Heart right ventricle (tissue), 16 donors: Measurements from ENCODE around the gene ACTL7B. TPM values are rescaled to one million over a fixed set of nuclear protein-coding genes. Genes with fewer than 3 reads are reported as not detected.

Experiments used
- ATAC-seq, 8 donors: fragments of 200-7000 bp; cut with Tn5 transposase; one replicate each; pipeline ENCODE4 v1.9.1; 2020; ENCODE audit warnings: mild to moderate bottlenecking in 8 of 8, moderate library complexity in 8 of 8, moderate number of reproducible peaks in 1 of 8
- DNase-seq, 2 donors: peaks; one replicate each; pipeline ENCODE4 v3.0.0-alpha.2; 2020
- H3K27ac ChIP-seq, 10 donors: fragments of 200-600 bp; sonication (generic) in 2 of 10; one replicate each; pipeline versions ENCODE4 v1.5.0 to v1.8.0; 2020 to 2022; ENCODE audit warnings: mild to moderate bottlenecking in 3 of 10
- H3K27me3 ChIP-seq, 7 donors: fragments of 200-600 bp; one replicate each; pipeline ENCODE4 v1.8.0; 2021 to 2022; ENCODE audit warnings: mild to moderate bottlenecking in 2 of 7
- H3K36me3 ChIP-seq, 9 donors: fragments of 200-600 bp; sonication (generic) in 1 of 9; one replicate each; pipeline versions ENCODE4 v1.5.0 to v1.8.0; 2020 to 2022; ENCODE audit warnings: mild to moderate bottlenecking in 2 of 9
- H3K4me1 ChIP-seq, 9 donors: fragments of 200-600 bp; sonication (generic) in 1 of 9; one replicate each; pipeline versions ENCODE4 v1.5.0 to v1.8.0; 2020 to 2022; ENCODE audit warnings: mild to moderate bottlenecking in 4 of 9
- H3K4me3 ChIP-seq, 10 donors: fragments of 200-600 bp; sonication (generic) in 2 of 10; one replicate each; pipeline versions ENCODE4 v1.5.0 to v1.8.0; 2020 to 2022; ENCODE audit warnings: mild to moderate bottlenecking in 7 of 10, moderate library complexity in 2 of 10
- H3K9me3 ChIP-seq, 11 donors: fragments of 200-600 bp in 10 of 11; sonication (generic) in 2 of 11; one replicate each; pipeline versions ENCODE4 v1.5.0 to v1.8.0; 2013 to 2022; ENCODE audit warnings: mild to moderate bottlenecking in 2 of 11, control low read depth in 1 of 11, moderate library complexity in 1 of 11
- WGBS, 2 donors: extraction: QIAGEN DNeasy Blood & Tissue Kit; methylation state at CpG; one replicate each; pipeline ENCODE4 v1.1.7; 2013; ENCODE audit warnings: inconsistent platforms in 1 of 2; 5-methylcytosine and 5-hydroxymethylcytosine counted together
- intact Hi-C, 10 donors: fragments of 100-400 bp; cut with DNase I; formaldehyde crosslinking; loops; one replicate each; pipeline versions ENCODE4 v1.11.1 to v1.14.2; 2022
- polyA plus RNA-seq, 2 donors: library from polyadenylated mRNA; stranded (reverse); fragments of 200-250 nt; gene quantifications; one replicate each; pipeline ENCODE4 v1.2.3, GENCODE V29; 2013
- total RNA-seq, 10 donors: library from RNA; stranded (reverse); fragmentation: NEBNext Ultra II Directional in 3 of 10; extraction: Animal tissue kit (Norgen Biotek cat#: 25700) in 3 of 10; gene quantifications; one replicate each; pipeline versions ENCODE4 v1.2.1 to v1.2.4, GENCODE V29; 2021 to 2023
- TF ChIP-seq, protein P1 (sequence below), 9 donors: fragments of 200-600 bp; sonication (generic) in 2 of 9; IDR thresholded peaks; one replicate each; pipeline versions ENCODE4 v1.5.0 to v1.8.0; 2021 to 2022; ENCODE audit warnings: antibody characterized with exemption in 9 of 9, mild to moderate bottlenecking in 5 of 9, moderate library complexity in 1 of 9
- donor health status: Arrhythmogenic right ventricular cardiomyopathy.
- donor health status: ischemic (EF 13 %, LVEDD 7.1; RV severe dilation, severe dysfunction).
- donor health status: healthy with polysubstance abuse.
- donor health status: DM: no; HTN: yes; CAD: no.
- donor health status: DM: no; HTN: no; CAD: no.
- donor health status: ischemic (EF 25% LVEDD 6.9; RV normal size, moderate dysfunction).
- donor health status: ischemic (EF 25% LVEDD 5.7; RV mildly dilated, moderate dysfunction).
- donor health status: healthy.
- donor health status: DM: yes; HTN: yes; CAD: no.
- donor health status: Ischemic cardiomyopathy.
- donor health status: ischemic (EF 35%, LVEDD 5.7; RV mildly dilated, moderate dysfunction).
- donor health status: nonischemic (EF 11% LVEDD 7.7; RV severe dilation, severe dysfunction).
- donor health status: DM: yes; HTN: yes; CAD: no.
- donor health status: PGD.
- donor health status: ischemic (EF 29% LVEDD 5.4; RV normal size, mild dysfunction).
- donor health status: nonischemic (EF 23%, LVEDD 6.1; RV moderate dilation, normal function).

Gene ACTL7B
- total and polyA plus RNA-seq, 12 donors = not detected

DNA sequence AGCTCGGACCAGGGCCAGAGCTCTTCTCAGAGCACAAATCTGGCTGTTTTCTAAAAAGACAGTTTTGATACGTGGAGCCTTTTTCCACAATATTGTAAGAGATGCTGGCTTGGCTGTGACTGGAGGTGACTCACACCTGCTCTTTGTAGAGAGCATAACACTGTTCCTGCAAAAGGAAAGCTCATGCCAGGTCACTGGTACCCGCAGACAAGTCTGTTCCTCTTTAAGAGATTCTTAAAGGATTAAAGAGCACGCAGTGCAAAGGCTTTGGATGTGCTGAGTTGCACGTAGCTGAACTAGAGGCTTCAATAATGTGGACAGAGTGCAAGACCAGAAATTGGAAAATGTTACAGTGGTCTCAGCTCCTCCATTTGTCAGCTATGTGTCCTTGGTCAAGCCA is 19.0 kb downstream of the ACTL7B start:
- TF ChIP-seq, protein P1, sequence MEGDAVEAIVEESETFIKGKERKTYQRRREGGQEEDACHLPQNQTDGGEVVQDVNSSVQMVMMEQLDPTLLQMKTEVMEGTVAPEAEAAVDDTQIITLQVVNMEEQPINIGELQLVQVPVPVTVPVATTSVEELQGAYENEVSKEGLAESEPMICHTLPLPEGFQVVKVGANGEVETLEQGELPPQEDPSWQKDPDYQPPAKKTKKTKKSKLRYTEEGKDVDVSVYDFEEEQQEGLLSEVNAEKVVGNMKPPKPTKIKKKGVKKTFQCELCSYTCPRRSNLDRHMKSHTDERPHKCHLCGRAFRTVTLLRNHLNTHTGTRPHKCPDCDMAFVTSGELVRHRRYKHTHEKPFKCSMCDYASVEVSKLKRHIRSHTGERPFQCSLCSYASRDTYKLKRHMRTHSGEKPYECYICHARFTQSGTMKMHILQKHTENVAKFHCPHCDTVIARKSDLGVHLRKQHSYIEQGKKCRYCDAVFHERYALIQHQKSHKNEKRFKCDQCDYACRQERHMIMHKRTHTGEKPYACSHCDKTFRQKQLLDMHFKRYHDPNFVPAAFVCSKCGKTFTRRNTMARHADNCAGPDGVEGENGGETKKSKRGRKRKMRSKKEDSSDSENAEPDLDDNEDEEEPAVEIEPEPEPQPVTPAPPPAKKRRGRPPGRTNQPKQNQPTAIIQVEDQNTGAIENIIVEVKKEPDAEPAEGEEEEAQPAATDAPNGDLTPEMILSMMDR (IDR thresholded peaks at IDR 0.05) = no peak
- 64 to 76% methylated on average over 5 of the region's 5 CpGs for WGBS, 2 donors
- intact Hi-C loops = no loop called here

DNA sequence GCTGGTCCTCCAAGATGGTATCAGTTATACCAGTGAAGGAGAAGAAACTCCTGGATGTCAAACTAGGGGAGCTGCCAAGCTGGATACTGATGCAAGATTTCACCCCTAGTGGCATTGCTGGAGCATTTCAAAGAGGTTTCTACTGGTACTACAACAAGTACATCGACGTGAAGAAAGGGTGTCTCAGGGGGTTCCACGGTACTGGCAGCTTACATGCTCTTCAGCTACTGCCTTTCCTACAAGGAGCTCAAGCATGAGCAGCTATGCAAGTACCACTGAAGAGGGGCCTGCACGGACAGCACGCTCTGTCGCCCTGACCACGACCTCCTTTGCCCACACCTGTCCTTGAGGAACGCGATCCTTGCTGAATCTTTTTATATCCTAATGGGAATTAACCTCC is 19.5 kb downstream of the ACTL7B start:
- no peak for DNase-seq
- no peak for ATAC-seq
- H3K4me1 ChIP-seq = peaks cover 0 to 13% (median 3%) of the 10 kb centered on the region in 9 donors
- WGBS, 2 donors = 92 to 94% methylated on average over 9 of the region's 9 CpGs
- no peaks in the 10 kb centered on the region for H3K36me3 ChIP-seq
- H3K4me3 ChIP-seq = no peak overlapping the region
- H3K27ac ChIP-seq = no peak overlapping the region
- H3K9me3 ChIP-seq = peaks cover 0 to 6% (median 0%) of the 10 kb centered on the region in 11 donors
- TF ChIP-seq, protein P1 (IDR thresholded peaks at IDR 0.05) = no peak
- intact Hi-C loops = no loop called here
- no peaks in the 10 kb centered on the region for H3K27me3 ChIP-seq

More for the DNA sequence above, 19.0 kb downstream of the ACTL7B start:
- ATAC-seq = no peak
- Histone ChIP-seq H3K27ac (no peak overlapping the region), H3K4me1 (peaks cover 0 to 13% (median 3%) of the 10 kb centered on the region in 9 donors), H3K4me3 (no peak overlapping the region), H3K9me3 (peaks cover 0 to 6% (median 0%) of the 10 kb centered on the region in 11 donors), H3K27me3 (no peaks in the 10 kb centered on the region), H3K36me3 (no peaks in the 10 kb centered on the region)
- no peak for DNase-seq

DNA sequence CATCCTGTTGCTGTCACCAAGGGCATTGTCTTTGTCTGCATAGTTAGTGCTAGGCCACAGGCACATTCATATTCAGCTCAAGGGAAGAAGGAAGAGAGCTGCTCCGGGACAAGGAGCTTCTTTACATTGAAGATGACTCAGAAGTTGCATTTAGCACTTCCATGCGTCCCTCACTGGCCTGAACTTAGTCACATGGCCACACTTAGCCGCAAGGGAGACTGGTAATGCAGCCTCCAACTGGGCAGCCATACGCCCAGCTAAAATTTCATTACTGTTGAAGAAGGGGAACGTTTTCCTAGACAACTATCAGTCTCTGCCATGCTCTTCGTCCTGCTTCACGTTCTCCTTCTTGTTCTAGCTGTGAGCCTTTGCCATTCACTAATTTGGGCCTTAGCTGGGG is 20.0 kb downstream of the ACTL7B start:
- DNase-seq (no peak), ATAC-seq (no peak)
- H3K27me3 ChIP-seq = no peaks in the 10 kb centered on the region
- 91 to 93% methylated on average over 7 of the region's 7 CpGs for WGBS, 2 donors
- intact Hi-C loops = no loop called here
- no peaks in the 10 kb centered on the region for H3K36me3 ChIP-seq
- peaks cover 0 to 6% (median 0%) of the 10 kb centered on the region in 11 donors for H3K9me3 ChIP-seq
- H3K27ac ChIP-seq = no peak overlapping the region
- peaks cover 0 to 13% (median 3%) of the 10 kb centered on the region in 9 donors for H3K4me1 ChIP-seq
- TF ChIP-seq, protein P1 (IDR thresholded peaks at IDR 0.05) = no peak
- H3K4me3 ChIP-seq = no peak overlapping the region

DNA sequence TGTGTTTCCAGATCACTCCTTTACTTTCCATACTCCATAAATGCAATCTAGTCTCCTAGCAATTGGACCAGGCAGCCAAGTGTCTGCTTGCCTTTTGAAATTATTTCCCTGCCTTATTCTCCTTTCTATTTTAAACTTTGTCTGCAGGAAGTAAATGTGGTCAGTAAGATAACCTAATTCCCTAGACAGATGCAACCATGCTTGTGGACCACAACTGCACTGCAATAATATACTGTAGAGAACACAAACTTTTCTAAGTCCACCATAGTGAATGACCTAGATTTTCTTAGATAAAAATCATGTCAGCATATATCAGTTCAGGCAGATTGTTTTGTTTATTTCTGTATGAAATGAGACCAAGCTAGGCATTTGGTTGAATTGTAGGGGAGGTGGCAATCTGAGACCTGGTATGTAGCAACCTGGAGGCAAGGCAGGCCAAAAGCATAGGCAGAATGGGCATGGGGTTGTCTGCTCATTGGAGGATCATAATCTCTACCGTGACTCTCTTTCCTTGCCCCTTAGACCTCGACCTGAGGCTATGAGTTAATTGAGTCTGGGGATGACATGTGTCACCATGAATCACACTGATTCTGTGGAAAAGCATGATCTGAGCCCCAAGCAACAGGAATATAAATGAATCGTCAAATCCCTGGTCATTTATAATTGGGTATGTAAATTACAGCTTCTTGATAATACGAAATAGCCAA is 20.7 kb downstream of the ACTL7B start:
- 77 to 80% methylated on average over 4 of the region's 4 CpGs for WGBS, 2 donors
- ATAC-seq = no peak
- TF ChIP-seq, protein P1 (IDR thresholded peaks at IDR 0.05) = no peak

More for the DNA sequence above, 20.7 kb downstream of the ACTL7B start:
- no peaks in the 10 kb centered on the region for H3K36me3 ChIP-seq
- no peak for DNase-seq
- peaks cover 0 to 6% (median 0%) of the 10 kb centered on the region in 11 donors for H3K9me3 ChIP-seq
- no peaks in the 10 kb centered on the region for H3K27me3 ChIP-seq
- intact Hi-C loops = no loop called here
- no peak overlapping the region for H3K4me3 ChIP-seq
- no peak overlapping the region for H3K27ac ChIP-seq
- peaks cover 0 to 13% (median 3%) of the 10 kb centered on the region in 9 donors for H3K4me1 ChIP-seq
